SKM-1 treated with dmso at 0.1 percent for 144 hours (cell line): ENCODE results near the gene KCNH2.
A peak's percentile ranks its signal among the peaks of the same experiment; 100 is the strongest.
"Not testable (repeated sequence)": the region's sequence is repeated elsewhere in the genome, so short reads cannot be mapped to it uniquely, and the experiment has no call there.

Experiments used
- DNase-seq: peaks from one replicate; lab custom pipeline; 2025; ENCODE audit not compliant: unreplicated experiment; lab: John Stamatoyannopoulos, UW

The KCNH2 gene

GRCh38 chr7:150911590-150912267 is 66.4 kb downstream of the KCNH2 start:
- no peak for DNase-seq

DNA sequence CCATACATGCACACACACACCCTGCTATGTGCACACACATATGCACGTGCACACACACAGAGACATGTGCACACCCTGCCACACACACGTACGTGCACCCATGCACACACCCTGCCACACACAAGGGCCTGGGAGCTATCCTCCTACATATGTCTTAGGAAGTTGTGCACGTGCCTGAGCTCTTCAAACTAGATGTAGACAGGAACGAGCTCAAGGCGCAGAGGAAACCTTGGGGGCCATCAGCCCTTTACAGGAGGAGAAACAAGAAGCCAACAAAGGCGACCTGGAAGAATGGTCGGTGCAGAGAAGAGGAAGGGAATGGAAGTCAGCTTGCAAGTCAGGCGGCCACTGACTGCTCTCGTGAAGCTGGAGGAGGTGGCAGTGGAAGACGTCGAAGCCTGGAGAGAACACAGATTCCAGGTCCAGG is 67.1 kb downstream of the KCNH2 start:
- no peak for DNase-seq

DNA sequence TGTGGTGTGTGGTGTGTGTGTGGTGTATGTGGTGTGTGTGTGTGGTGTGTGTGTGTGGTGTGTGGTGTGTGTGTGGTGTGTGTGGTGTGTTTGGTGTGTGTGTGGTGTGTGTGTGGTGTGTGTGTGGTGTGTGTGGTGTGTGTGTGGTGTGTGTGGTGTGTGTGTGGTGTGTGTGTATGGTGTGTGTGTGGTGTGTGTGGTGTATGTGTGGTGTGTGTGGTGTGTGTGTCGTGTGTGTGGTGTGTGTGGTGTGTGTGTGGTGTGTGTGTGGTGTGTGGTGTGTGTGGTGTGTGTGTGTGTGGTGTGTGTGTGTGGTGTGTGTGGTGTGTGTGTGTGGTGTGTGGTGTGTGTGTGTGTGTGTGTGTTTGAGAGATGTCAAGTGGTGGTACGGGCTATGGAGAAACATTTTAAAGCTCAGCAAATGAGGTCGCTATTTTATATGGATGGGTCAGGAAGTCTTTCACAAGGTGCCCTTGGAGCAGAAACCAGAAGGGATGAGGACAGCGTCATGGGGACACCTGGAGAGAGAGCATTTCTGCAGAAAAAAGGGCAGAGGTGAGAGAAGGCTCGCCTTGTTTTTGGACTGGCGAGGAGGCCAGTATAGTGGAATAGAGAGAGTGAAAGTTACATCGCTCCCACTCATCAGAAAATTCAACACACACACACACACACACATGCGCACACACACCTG is 67.7 kb downstream of the KCNH2 start:
- not testable (repeated sequence) for DNase-seq

DNA sequence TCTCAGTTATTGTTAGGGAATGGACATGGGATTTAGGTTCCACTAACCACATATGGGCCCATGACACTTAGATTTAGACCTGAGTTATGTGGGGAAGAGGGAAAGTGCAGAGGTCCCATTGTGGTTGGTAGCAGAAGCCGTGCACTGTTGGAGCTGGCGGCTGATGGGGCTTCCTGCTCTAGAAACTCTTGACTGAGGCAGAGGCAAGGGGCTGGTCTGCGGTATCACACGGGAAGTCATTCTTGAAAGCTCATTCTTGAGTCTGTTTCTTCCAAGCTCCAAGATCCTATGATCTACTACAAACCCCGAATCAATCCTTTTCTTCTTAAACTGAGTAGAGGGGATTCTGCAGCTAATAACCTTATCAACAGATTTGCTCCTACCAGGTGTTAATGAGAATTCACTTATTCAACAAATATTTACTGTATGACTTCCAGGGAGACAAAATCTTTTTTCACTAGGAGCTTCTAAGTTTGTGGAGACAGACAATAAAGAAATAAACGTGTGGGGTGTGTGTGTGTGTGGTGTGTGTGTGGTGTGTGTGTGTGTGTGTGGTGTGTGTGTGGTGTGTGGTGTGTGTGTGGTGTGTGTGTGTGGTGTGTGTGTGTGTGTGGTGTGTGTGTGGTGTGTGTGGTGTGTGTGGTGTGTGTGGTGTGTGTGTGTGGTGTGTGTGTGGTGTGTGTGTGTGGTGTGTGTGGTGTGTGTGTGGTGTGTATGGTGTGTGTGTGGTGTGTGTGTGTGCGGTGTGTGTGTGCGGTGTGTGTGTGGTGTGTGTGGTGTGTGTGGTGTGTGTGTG is 68.7 kb downstream of the KCNH2 start:
- DNase-seq: no peak

- no peak for DNase-seq
Observed at GRCh38 chr7:150908173-150908572, 69.9 kb downstream of the KCNH2 start.

DNA sequence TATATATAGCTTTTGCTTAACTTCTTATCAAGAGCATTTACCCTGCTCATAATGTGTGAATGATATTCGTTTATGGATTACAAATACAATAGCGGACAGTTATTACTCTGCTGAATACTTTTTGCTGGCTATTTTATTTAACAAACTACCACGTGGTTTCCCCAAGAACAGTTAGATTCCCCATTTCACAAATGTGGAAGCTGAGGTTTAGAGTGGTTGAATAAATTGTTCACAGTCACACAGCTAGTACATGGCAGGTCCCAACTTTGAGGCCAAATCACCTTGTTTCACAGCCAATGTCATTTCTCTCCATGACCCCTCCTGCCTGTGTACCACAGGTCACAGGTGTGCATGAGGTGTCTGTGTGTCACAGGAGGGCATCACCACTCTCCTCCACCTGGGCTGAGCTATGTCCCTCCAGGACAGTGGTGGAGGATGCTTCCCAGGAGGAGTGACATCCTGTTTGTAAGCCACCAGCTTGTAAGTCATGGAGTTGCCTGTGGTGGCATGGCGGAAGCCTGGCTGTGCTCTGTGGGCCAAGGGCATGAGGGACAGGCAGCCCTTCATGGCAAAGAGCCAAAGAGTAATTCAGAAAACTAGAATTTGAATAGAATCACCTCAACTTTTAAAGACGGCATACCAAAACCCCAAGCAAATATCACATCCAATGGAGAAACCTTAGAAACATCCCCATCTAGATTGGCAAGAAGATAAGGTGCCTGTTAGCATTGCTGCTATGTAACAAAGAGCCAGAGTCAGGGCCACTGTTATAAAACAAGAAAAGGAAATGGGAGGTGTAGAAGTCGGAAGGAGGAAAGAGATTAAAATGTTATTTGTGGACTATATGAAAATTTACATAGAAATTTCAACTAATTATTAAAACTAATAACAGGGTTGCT is 73.9 kb downstream of the KCNH2 start:
- DNase-seq: no peak

GRCh38 chr7:150903606-150904005 is 74.5 kb downstream of the KCNH2 start:
- DNase-seq: no peak

DNA sequence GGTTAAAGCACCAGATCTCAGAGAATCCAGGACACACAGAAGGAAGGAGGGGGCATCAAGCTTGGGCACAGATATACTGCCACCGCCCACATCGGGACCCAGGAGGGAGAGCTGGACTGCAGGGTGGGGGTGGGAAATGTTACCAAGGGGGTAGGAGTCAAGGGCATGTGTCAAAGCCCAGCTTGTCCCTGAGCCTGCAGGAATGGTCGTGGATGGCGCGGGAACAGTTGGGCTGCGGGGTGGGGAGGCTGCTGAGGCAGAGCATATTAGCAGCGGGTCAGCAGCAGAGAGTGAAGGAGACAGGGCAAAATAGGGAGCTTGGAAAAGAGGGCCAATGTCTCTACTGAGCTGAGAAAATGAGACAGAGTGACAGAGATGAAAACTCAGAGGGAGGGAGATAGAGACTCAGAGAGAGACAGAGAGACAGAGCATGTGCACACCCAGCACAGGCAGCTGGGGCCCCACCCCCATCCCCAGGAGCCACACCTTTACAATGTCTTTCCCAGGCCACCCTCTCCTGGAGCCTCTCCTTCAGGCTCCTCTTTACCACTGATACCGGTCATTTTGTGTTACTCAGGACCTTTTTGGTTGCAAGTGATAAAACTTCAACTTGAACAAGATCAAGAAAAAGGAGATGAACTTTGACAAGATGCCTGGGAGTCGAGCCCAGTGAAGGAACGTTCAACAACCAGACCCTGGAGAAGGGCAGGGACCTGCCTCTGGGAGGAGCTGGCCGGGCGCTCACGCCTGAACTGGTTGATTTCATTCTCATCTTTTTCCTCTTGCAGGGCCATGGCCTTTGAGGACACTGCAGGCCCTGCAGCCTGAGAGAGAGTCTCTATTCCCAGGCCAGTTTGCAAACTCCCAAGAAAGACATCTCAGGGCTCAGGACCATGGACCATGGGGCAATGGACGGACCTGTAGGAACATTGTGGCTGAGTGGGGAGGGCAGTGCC is 75.8 kb downstream of the KCNH2 start:
- no peak for DNase-seq

DNA sequence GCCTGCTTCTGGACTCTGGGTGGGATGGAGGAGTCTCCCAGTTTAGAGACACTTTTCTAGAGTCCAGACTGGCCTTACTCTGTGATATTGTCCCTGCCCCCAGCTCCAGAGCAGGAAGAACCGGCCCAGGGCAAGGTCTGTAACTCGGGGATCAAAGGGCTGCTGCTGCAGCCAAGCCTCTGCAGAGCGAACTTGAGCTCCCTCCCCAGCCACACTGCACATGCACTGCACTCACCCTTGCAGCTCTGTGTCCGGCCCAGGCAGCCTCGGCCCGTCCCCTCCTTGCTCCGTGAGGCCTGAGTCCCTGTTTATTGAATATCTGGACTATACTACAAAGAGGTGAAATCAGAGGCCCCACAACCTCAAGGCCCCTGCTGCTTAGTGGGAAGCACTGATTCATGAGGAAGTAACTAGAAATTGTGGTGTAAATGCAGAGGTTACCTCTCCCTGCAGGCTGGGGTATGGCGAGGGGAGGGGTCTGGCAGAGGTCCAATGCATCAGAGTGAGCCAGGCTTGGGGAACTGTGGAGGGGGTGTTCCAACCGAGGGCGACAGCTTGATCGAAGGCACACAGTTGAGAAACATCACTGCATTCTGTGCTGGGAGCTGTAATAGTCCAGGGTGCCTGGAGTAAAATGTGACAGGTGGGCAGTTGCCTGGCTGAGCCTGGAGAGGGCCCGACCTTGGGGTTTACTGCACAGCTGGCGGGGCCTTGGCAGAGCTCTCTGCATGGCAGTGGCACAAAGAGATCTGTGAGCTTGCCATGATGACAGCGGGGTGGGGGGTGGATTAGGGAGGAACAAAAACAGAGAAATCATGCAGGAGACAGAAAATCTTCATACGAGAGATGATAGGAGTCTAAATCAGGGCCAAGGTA is 76.7 kb downstream of the KCNH2 start:
- no peak for DNase-seq

DNA sequence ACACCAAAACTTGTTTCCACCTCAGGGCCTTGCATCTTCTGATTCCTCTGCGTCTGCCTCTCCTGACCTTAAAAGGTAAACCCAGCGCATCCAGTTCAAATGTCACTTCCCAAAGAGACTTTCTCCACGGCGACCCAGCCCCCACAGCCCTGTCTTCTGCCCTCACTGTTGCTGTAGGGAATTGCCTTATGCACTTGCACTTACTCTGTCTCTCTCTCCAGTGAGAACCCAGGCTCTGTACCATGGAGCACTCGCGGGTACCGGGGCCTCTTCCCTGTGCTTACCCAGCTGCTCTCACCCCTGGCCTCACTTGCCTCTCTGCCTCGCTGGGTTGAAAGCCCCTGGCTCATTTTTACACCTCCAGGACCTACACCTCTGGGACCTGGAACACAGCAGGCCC is 77.4 kb downstream of the KCNH2 start:
- DNase-seq: no peak

DNA sequence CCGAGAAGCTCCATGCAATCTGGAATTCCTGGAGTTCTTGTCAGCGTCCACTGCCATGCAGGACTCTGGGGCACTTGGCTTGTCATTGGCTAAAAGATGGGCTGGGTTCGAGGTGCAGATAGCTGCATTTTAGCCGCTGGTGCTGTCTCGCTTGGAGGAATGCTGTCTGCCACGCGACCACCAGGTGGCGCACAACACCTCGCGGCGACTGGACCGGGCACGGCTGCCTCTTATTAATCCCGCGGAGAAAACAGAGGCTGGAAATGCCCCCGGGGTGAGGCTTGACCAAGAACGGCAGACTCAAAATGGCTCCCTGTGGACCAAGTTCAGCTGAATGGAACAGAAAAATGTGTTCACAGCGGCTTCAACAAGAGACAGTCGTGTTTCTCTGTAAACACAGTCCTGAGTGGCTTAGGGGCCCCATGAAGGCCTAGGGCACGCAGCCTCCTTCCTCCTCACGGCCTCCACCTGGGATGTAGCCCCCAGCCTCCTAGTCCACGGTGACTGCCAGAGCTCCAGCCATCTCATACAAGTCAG is 79.6 kb downstream of the KCNH2 start:
- DNase-seq: peak; percentile 15

DNA sequence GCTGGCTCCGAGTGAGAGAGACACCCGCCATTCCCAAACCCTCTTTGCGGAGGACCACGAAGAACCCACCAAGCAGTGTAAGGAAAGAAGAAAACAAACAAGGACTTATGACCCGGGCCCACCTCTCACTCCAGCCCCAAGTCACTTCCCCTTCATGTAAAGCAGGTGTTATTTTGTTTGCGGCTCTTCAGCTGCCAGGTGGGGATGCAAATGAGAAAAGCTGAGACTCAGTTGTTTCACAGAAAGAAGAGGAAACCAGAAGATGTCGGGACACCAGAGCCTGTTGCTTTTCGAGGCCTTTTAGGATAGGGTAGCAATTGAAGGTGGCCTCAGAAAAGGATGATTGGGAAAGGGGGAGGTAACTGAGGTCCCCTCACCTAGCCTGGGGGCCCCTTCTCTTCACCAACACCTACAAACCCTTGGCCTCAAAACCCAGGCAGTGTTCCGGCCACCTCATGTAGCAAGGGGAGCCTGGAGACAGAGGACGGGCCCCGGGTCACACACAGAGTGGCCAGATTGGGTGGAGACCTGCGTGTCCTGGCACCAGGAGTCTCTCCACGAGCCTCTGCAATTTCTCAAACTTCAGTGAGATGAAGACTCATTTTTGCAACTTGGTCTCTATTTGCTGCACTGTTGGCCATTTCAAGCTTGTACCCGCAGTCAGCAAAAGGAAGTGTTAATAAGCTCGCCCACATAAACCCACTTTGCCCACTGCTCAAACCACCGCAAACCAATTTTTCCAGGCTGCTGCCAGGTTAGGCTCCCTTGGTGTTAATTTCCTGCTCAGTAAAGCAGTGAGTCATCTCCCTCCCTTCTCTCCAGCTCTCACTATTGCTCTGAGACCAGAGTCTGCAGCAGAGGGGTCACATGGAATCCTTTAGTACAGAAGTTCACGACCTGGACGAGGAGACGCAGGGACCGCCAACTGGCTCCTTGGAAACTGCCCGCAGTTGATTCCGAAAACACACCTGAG is 80.3 kb downstream of the KCNH2 start:
- DNase-seq: no peak

DNA sequence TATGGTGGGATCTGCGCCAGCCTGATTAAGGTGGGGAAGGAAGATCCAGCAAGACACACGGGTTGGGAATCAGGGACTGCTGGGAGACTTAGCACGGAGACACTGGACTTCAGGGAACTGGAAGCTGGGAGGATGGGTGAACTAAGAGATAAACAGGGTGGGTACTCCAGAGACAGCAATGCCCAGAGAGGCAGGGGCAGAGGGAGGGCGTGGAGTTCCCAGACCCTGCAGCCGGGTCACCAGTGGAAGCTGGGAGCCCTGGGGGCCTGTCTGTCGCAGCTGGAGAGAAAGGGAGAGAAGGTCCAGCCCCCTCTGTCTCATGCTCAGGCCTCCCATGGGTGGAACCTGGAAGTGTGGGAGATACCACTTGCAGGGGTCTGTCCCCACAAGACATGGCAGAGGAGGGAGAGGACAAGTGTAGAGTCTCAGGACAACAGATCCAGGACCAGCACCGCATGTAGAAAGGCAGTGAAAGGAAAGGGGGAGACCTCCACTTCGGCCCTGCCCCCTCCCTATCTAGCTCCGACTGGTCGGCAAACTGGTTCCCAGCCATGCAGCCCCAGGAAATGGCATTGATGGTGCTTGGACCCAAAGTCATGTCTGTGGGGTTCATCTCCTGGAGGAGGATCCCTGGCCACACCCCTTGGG is 81.4 kb downstream of the KCNH2 start:
- no peak for DNase-seq

GRCh38 chr7:150895809-150896208 is 82.3 kb downstream of the KCNH2 start:
- DNase-seq: no peak
